Measurements from ENCODE around the gene LRP5. TPM values are rescaled to one million over a fixed set of nuclear protein-coding genes. Genes with fewer than 3 reads are reported as not detected.

Gene LRP5
- polyA plus RNA-seq, 3 donors = 0.23 to 0.29 TPM; not detected in 1

GRCh38 chr11:68321293-68322051 lies 9.1 kb downstream of the LRP5 start:
- Histone ChIP-seq H3K9ac (ENCODE audit: insufficient read depth, low read length, poor library complexity, severe bottlenecking) (no peak overlapping the region), H3K36me3 (replicated peaks in 1 of 2; ENCODE audit: control insufficient read depth in 1 of 2, insufficient read depth in 2 of 2, low read length in 2 of 2) (no peaks in the 10 kb centered on the region), H3K27ac (ENCODE audit: low read depth in 1 of 2, low read length in 2 of 2) (no peak overlapping the region), H3K79me2 (ENCODE audit: insufficient read depth, low read length) (no peaks in the 10 kb centered on the region), H3K4me1 (ENCODE audit: control insufficient read depth in 1 of 2, insufficient read depth in 2 of 2, low read length in 2 of 2) (no peaks in the 10 kb centered on the region), H2AFZ (ENCODE audit: insufficient read depth, low read depth, low read length, poor library complexity, severe bottlenecking) (no peak overlapping the region), H3K27me3 (ENCODE audit: control insufficient read depth in 2 of 2, insufficient read depth in 2 of 2, low read length in 2 of 2) (no peaks in the 10 kb centered on the region), H3K4me2 (replicated peaks; ENCODE audit: extremely low read depth, low read length, poor library complexity, severe bottlenecking) (no peak overlapping the region), H3K9me3 (replicated peaks in 1 of 2; ENCODE audit: control insufficient read depth in 1 of 2, insufficient read depth in 1 of 2, low read length in 2 of 2) (no peaks in the 10 kb centered on the region), H3K4me3 (replicated peaks in 1 of 3; ENCODE audit: low read depth in 2 of 3, low read length in 3 of 3) (no peak overlapping the region), H4K20me1 (ENCODE audit: insufficient read depth, low read length) (no peaks in the 10 kb centered on the region)
- no peaks in the 10 kb centered on the region for H3K9me3 Mint-ChIP-seq
- intact Hi-C loops (cut with micrococcal nuclease) = no loop called here
- TF ChIP-seq CTCF (IDR thresholded peaks at IDR 0.05) = no peak
- no peak overlapping the region for H3K4me3 Mint-ChIP-seq
- no peak overlapping the region for H3K27ac Mint-ChIP-seq
- H3K4me1 Mint-ChIP-seq = no peaks in the 10 kb centered on the region
- 86% methylated on average over 11 of the region's 16 CpGs for WGBS (ENCODE audit: insufficient coverage)
- H3K36me3 Mint-ChIP-seq = no peaks in the 10 kb centered on the region
- peaks cover 5 to 12% (median 8%) of the 10 kb centered on the region in 3 donors for H3K27me3 Mint-ChIP-seq (ENCODE audit: low read depth in 3 of 3)
- no peak for DNase-seq

- no peaks in the 10 kb centered on the region for H3K36me3 Mint-ChIP-seq
- Histone ChIP-seq H2AFZ (ENCODE audit: insufficient read depth, low read depth, low read length, poor library complexity, severe bottlenecking) (no peak overlapping the region), H3K4me1 (ENCODE audit: control insufficient read depth in 1 of 2, insufficient read depth in 2 of 2, low read length in 2 of 2) (no peaks in the 10 kb centered on the region), H3K9me3 (replicated peaks in 1 of 2; ENCODE audit: control insufficient read depth in 1 of 2, insufficient read depth in 1 of 2, low read length in 2 of 2) (no peaks in the 10 kb centered on the region), H3K4me2 (replicated peaks; ENCODE audit: extremely low read depth, low read length, poor library complexity, severe bottlenecking) (no peak overlapping the region), H3K27ac (ENCODE audit: low read depth in 1 of 2, low read length in 2 of 2) (no peak overlapping the region), H3K9ac (ENCODE audit: insufficient read depth, low read length, poor library complexity, severe bottlenecking) (no peak overlapping the region), H3K79me2 (ENCODE audit: insufficient read depth, low read length) (no peaks in the 10 kb centered on the region), H4K20me1 (ENCODE audit: insufficient read depth, low read length) (no peaks in the 10 kb centered on the region), H3K4me3 (replicated peaks in 1 of 3; ENCODE audit: low read depth in 2 of 3, low read length in 3 of 3) (no peak overlapping the region), H3K36me3 (replicated peaks in 1 of 2; ENCODE audit: control insufficient read depth in 1 of 2, insufficient read depth in 2 of 2, low read length in 2 of 2) (no peaks in the 10 kb centered on the region), H3K27me3 (ENCODE audit: control insufficient read depth in 2 of 2, insufficient read depth in 2 of 2, low read length in 2 of 2) (no peaks in the 10 kb centered on the region)
- no peak for DNase-seq
- H3K27me3 Mint-ChIP-seq (ENCODE audit: low read depth in 3 of 3) = peaks cover 2 to 7% (median 4%) of the 10 kb centered on the region in 3 donors
- H3K27ac Mint-ChIP-seq = peak overlapping the region in 2 of 7 donors; percentile 2 to 16
- no peak overlapping the region for H3K4me3 Mint-ChIP-seq
- intact Hi-C loops (cut with micrococcal nuclease) = no loop called here
- H3K9me3 Mint-ChIP-seq = no peaks in the 10 kb centered on the region
- 90% methylated on average over 9 of the region's 9 CpGs for WGBS (ENCODE audit: insufficient coverage)
- H3K4me1 Mint-ChIP-seq = no peaks in the 10 kb centered on the region
- TF ChIP-seq CTCF (IDR thresholded peaks at IDR 0.05) = no peak
Measured at GRCh38 chr11:68322052-68322430, 9.7 kb downstream of the LRP5 start.

Measured in CD14-positive monocyte (primary cell).